PC-9 (cell line): Measurements from ENCODE around the gene MYRIP. TPM values are rescaled to one million over a fixed set of nuclear protein-coding genes. Genes with fewer than 3 reads are reported as not detected.

ENCODE experiments used
- BruUV-seq: library from RNA; stranded (reverse); fragments of 400-500 nt; replicated peaks from 2 replicates; lab custom pipeline; 2021; lab: Mats Ljungman, UMichigan
- CTCF ChIA-PET: fragments of 300-600 bp; sonication (Branson Sonifier 250); formaldehyde crosslinking; loops from one replicate; lab custom pipeline; 2022; ENCODE audit warnings: antibody characterized with exemption; lab: Charles Lee
- POLR2A ChIA-PET: fragments of 300-600 bp; sonication (Branson Sonifier 250); formaldehyde crosslinking; loops from one replicate; lab custom pipeline; 2022; ENCODE audit warnings: antibody characterized with exemption; ENCODE audit not compliant: unreplicated experiment; lab: Charles Lee
- DNase-seq, 2 experiments: peaks; one replicate each; pipeline versions ENCODE4 v3.0.0 to v3.0.0-alpha.2; 2015 to 2022; ENCODE audit warnings: mixed read lengths in 1 of 2
- H2AFZ ChIP-seq: fragments of 200-600 bp; sonication (generic); 2 replicates; pipeline ENCODE4 v1.8.1; 2017; ENCODE audit warnings: antibody characterized with exemption
- H3F3A ChIP-seq: fragments of 200-600 bp; sonication (generic); 2 replicates; pipeline ENCODE4 v1.8.1; 2017; ENCODE audit warnings: antibody characterized with exemption, mild to moderate bottlenecking, low read depth; ENCODE audit not compliant: insufficient read depth
- H3K27ac ChIP-seq: fragments of 200-600 bp; sonication (generic); 2 replicates; pipeline ENCODE4 v1.6.1; 2016; ENCODE audit warnings: mixed run types
- H3K27me3 ChIP-seq: fragments of 200-600 bp; sonication (generic); 2 replicates; pipeline ENCODE4 v1.6.1; 2016; ENCODE audit warnings: low read depth, mixed run types; ENCODE audit not compliant: insufficient read depth
- H3K36me3 ChIP-seq: fragments of 200-600 bp; sonication (generic); 2 replicates; pipeline ENCODE4 v1.6.1; 2016; ENCODE audit warnings: low read depth, mixed run types
- H3K4me1 ChIP-seq: fragments of 200-600 bp; sonication (generic); replicated peaks from 2 replicates; pipeline ENCODE4 v1.6.1; 2016; ENCODE audit warnings: mixed run types; ENCODE audit not compliant: insufficient read depth
- H3K4me2 ChIP-seq: fragments of 200-600 bp; sonication (generic); 2 replicates; pipeline ENCODE4 v1.6.1; 2017; ENCODE audit warnings: mixed run types
- H3K4me3 ChIP-seq: fragments of 200-600 bp; sonication (generic); 2 replicates; pipeline ENCODE4 v1.6.1; 2016; ENCODE audit warnings: mixed run types
- H3K79me2 ChIP-seq: fragments of 200-600 bp; sonication (generic); 2 replicates; pipeline ENCODE4 v1.6.1; 2017; ENCODE audit warnings: low read depth, mixed run types
- H3K9me2 ChIP-seq: fragments of 200-600 bp; sonication (generic); 2 replicates; pipeline ENCODE4 v1.8.1; 2017; ENCODE audit warnings: mild to moderate bottlenecking; ENCODE audit not compliant: insufficient read depth
- H3K9me3 ChIP-seq: fragments of 200-600 bp; sonication (generic); 2 replicates; pipeline ENCODE4 v1.8.1; 2016; ENCODE audit warnings: low read depth; ENCODE audit not compliant: insufficient read depth
- H4K20me1 ChIP-seq: fragments of 200-600 bp; sonication (generic); 2 replicates; pipeline ENCODE4 v1.8.1; 2017; ENCODE audit not compliant: insufficient read depth
- CTCF ChIP-seq: fragments of 200-600 bp; sonication (generic); conservative IDR thresholded peaks from 2 replicates; pipeline ENCODE4 v1.6.1; 2017; ENCODE audit warnings: mixed run types, antibody characterized with exemption, mild to moderate bottlenecking, moderate library complexity
- EZH2 ChIP-seq: fragments of 200-600 bp; sonication (generic); IDR thresholded peaks from 2 replicates; pipeline ENCODE4 v1.8.0; 2017; ENCODE audit warnings: antibody characterized with exemption, low read depth
- intact Hi-C: fragments of 100-400 bp; cut with micrococcal nuclease; formaldehyde crosslinking; loops from one replicate; pipeline ENCODE4 v1.10.0; 2022; ENCODE audit not compliant: unreplicated experiment
- total RNA-seq: library from RNA; stranded (reverse); gene quantifications from 2 replicates; pipeline ENCODE4 v1.2.3, GENCODE V29; 2021

The MYRIP gene
- total RNA-seq, 1 experiment from 2014 or later, result not detected

DNA sequence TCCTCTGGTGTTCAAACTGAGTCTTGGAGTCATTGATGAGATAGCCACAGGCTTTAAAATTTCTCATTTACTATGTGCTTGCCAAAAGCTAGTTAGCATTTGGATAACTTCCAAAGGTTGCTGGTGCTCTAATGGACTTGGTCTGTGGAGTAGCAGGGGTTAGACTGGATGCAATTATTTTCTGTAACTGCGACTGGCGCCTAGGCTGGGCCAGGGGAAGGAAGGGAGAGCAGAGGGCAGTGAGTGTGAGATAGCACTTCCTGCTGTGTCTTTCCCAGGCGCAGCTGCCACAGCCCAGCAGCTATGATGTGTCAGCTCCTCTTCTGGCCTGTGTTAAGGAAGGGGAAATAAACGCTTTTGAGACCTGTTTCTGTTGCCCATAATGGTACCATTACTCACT, 98.6 kb downstream of the MYRIP start:
- Histone ChIP-seq H3K36me3 (no peaks in the 10 kb centered on the region), H3K27ac (no peak overlapping the region), H3K4me1 (no peaks in the 10 kb centered on the region), H3K9me2 (no peaks in the 10 kb centered on the region), H3K27me3 (no peaks in the 10 kb centered on the region), H3K9me3 (no peaks in the 10 kb centered on the region), H3K79me2 (no peaks in the 10 kb centered on the region), H2AFZ (no peak overlapping the region), H3K4me2 (no peak overlapping the region), H3K4me3 (no peak overlapping the region), H4K20me1 (no peaks in the 10 kb centered on the region), H3F3A (no peaks in the 10 kb centered on the region)
- ChIA-PET POLR2A (no interaction called here), CTCF (no interaction called here)
- intact Hi-C loops, result no loop called here
- BruUV-seq, result no TSS peak
- no peak for DNase-seq
- TF ChIP-seq EZH2 (no peak), CTCF (no peak)

DNA sequence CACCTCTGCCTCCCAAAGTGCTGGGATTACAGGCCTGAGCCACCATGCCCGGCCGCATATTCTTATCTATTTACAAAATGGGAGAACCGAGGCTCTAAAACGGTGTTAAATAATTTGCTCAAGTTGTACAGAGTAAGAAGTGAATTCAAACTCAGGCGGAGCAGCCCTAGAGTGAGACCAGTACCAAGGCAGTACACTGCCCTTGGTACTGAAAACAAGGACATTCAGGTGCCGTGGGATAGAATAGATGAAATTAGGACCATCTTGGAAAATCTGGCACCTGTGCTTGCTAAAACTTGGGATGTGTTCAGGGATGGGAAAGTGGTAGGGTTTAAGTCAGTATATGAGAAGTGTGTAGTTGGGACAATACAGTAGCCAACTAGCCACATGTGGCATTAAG, 100.7 kb downstream of the MYRIP start:
- H3K4me2 ChIP-seq, result no peak overlapping the region
- H3K4me1 ChIP-seq, result no peaks in the 10 kb centered on the region
- H3K36me3 ChIP-seq, result no peaks in the 10 kb centered on the region
- H3K9me2 ChIP-seq, result no peaks in the 10 kb centered on the region
- no peaks in the 10 kb centered on the region for H4K20me1 ChIP-seq
- ChIA-PET POLR2A (no interaction called here), CTCF (no interaction called here)
- no peak overlapping the region for H3K27ac ChIP-seq
- H3K9me3 ChIP-seq, result no peaks in the 10 kb centered on the region
- no peak overlapping the region for H2AFZ ChIP-seq
- TF ChIP-seq CTCF (no peak), EZH2 (no peak)
- H3K27me3 ChIP-seq, result no peaks in the 10 kb centered on the region
- H3K79me2 ChIP-seq, result no peaks in the 10 kb centered on the region
- no peak overlapping the region for H3K4me3 ChIP-seq
- H3F3A ChIP-seq, result no peaks in the 10 kb centered on the region
- no peak for DNase-seq
- BruUV-seq, result no TSS peak
- intact Hi-C loops, result no loop called here

- intact Hi-C loops, result no loop called here
- Histone ChIP-seq H3K27ac (no peak overlapping the region), H3K9me2 (no peaks in the 10 kb centered on the region), H3K9me3 (no peaks in the 10 kb centered on the region), H3K4me1 (no peaks in the 10 kb centered on the region), H3K36me3 (no peaks in the 10 kb centered on the region), H2AFZ (no peak overlapping the region), H3K4me2 (no peak overlapping the region), H3K79me2 (no peaks in the 10 kb centered on the region), H4K20me1 (no peaks in the 10 kb centered on the region), H3F3A (no peaks in the 10 kb centered on the region), H3K4me3 (no peak overlapping the region), H3K27me3 (no peaks in the 10 kb centered on the region)
- ChIA-PET CTCF (no interaction called here), POLR2A (no interaction called here)
- BruUV-seq, result no TSS peak
- TF ChIP-seq EZH2, result no peak
- TF ChIP-seq CTCF, result no peak
- DNase-seq, result no peak
These were observed 101.5 kb downstream of the MYRIP start for GRCh38 chr3:39910826-39911464.
